Glutamatergic neuron (in vitro differentiated cells): ENCODE results near the gene ACVR2B. TPM values are rescaled to one million over a fixed set of nuclear protein-coding genes. Genes with fewer than 3 reads are reported as not detected.
"Not testable (repeated sequence)": the region's sequence is repeated elsewhere in the genome, so short reads cannot be mapped to it uniquely, and the experiment has no call there.

Experiments used
- DNase-seq: peaks from one replicate; pipeline ENCODE4 v3.0.0; 2022
- H3K27ac Mint-ChIP-seq: one replicate; pipeline ENCODE4 v1.8.0; 2020; ENCODE audit warnings: mild to moderate bottlenecking, mixed read lengths, inconsistent platforms; ENCODE audit not compliant: unreplicated experiment
- H3K27me3 Mint-ChIP-seq: one replicate; pipeline ENCODE4 v1.8.0; 2020; ENCODE audit warnings: mild to moderate bottlenecking, moderate library complexity, mixed read lengths, inconsistent platforms; ENCODE audit not compliant: unreplicated experiment
- H3K36me3 Mint-ChIP-seq: one replicate; pipeline ENCODE4 v1.8.0; 2020; ENCODE audit warnings: mild to moderate bottlenecking, mixed read lengths, inconsistent platforms; ENCODE audit not compliant: unreplicated experiment
- H3K4me1 Mint-ChIP-seq: one replicate; pipeline ENCODE4 v1.8.0; 2020; ENCODE audit warnings: mild to moderate bottlenecking, low read depth, mixed read lengths, inconsistent platforms; ENCODE audit not compliant: unreplicated experiment
- H3K4me3 Mint-ChIP-seq: one replicate; pipeline ENCODE4 v1.8.0; 2020; ENCODE audit warnings: mild to moderate bottlenecking, mixed read lengths, inconsistent platforms; ENCODE audit not compliant: unreplicated experiment
- H3K9me3 Mint-ChIP-seq: one replicate; pipeline ENCODE4 v1.8.0; 2020; ENCODE audit warnings: mild to moderate bottlenecking, moderate library complexity, mixed read lengths, inconsistent platforms; ENCODE audit not compliant: unreplicated experiment
- total RNA-seq: library from RNA; stranded (reverse); fragmentation: NEBNext Ultra II Directional; extraction: Animal tissue kit (Norgen Biotek cat#: 25700); gene quantifications from one replicate; pipeline ENCODE4 v1.2.1, GENCODE V29; 2021; ENCODE audit not compliant: unreplicated experiment
- TF ChIP-seq, protein P1 (sequence below): fragments of 200-600 bp; sonication (generic); IDR thresholded peaks from one replicate; pipeline ENCODE4 v1.5.0; 2021; ENCODE audit not compliant: partially characterized antibody, unreplicated experiment

The ACVR2B gene
- total RNA-seq, 1 donor from 2014 or later: 122 TPM

DNA sequence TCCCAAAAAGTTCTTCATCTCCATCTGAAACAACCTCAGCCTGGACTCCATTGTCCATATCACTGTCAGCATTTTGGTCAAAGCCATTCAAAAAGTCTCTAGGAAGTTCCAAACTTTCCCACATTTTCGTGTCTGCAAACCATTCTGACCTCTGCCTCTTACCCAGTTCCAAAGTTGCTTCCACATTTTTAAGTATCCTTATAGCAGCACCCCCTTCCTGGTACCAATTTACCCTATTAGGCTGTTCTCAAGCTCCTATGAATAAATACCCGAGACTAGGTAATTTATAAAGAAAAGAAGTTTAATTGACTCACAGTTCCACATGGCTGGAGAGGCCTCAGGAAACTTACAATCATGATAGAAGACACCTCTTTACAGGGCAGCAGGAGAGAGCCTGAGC lies 20.0 kb upstream of the ACVR2B start:
- not testable (repeated sequence) for H3K27me3 Mint-ChIP-seq, H3K27ac Mint-ChIP-seq, H3K4me1 Mint-ChIP-seq, DNase-seq, H3K4me3 Mint-ChIP-seq
- peaks cover 47% of the 10 kb centered on the region for H3K36me3 Mint-ChIP-seq
- H3K9me3 Mint-ChIP-seq: peaks cover 17% of the 10 kb centered on the region

DNA sequence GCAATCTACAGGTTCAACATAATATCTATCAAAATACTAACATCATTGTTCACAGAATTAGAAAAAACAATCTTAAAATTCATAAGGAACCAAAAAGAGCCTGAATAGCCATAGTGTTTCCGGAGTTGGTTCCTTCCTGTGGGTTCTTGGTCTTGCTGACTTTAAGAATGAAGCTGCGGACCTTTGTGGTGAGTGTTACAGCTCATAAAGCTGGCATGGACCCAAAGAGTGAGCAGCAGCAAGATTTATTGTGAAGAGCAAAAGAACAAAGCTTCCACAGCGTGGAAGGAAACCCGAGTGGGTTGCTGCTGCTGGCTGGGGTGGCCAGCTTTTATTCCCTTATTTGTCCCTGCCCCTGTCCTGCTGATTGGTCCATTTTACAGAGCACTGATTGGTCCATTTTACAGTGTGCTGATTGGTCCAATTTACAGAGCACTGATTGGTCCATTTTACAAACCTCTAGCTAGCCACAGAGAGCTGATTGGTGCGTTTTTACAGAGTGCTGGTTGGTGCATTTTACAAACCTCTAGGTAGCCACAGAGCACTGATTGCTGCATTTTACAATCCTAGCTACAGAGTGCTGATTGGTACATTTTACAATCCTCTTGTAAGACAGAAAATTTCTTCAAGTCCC lies 15.1 kb upstream of the ACVR2B start:
- H3K4me3 Mint-ChIP-seq, H3K4me1 Mint-ChIP-seq, H3K27me3 Mint-ChIP-seq, H3K27ac Mint-ChIP-seq, DNase-seq: not testable (repeated sequence)
- Mint-ChIP-seq H3K36me3 (peaks cover 17% of the 10 kb centered on the region), H3K9me3 (peaks cover 13% of the 10 kb centered on the region)

DNA sequence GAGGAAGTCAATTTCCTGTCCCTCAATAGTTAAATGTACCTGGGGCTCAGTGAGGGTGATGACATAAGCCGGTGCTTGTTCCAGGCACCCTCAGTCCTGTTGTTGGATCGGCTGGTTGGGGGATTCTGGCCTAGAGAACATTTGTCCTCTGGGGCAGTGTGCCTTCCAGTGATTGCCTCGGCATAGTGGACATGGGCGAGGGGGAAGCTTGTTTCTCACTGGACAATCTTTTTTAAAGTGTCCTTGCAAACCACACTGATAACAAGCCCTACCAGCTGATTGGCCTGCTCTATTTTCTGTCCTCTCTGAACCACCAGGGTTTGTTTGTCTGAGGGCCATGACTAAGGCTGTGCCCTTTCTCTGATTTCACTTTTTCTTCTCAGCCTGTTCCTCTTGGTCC lies 10.5 kb upstream of the ACVR2B start:
- not testable (repeated sequence) for H3K4me1 Mint-ChIP-seq, H3K4me3 Mint-ChIP-seq, H3K27ac Mint-ChIP-seq, H3K36me3 Mint-ChIP-seq, H3K9me3 Mint-ChIP-seq, H3K27me3 Mint-ChIP-seq, DNase-seq

DNA sequence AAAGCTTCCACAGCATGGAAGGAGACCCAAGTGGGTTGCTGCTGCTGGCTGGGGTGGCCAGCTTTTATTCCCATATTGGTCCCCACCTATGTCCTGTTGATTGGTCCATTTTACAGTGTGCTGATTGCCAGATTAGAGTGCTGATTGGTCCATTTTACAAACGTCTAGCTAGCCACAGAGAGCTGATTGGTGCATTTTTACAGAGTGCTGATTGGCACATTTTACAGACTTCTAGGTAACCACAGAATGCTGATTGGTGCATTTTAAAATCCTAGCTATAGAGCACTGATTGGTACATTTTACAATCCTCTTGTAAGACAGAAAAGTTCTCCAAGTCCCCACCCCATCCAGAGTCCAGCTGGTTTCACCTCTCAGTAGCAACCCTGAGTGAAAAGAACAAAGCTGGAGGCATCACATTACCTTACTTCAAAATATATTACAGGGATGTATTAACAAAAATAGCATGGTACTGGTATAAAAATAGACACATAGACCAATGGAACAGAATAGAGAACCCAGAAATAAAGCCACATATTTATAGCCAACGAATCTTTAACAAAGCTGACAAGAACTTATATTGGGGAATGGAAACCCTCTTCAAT lies 7.5 kb upstream of the ACVR2B start:
- TF ChIP-seq, protein P1, sequence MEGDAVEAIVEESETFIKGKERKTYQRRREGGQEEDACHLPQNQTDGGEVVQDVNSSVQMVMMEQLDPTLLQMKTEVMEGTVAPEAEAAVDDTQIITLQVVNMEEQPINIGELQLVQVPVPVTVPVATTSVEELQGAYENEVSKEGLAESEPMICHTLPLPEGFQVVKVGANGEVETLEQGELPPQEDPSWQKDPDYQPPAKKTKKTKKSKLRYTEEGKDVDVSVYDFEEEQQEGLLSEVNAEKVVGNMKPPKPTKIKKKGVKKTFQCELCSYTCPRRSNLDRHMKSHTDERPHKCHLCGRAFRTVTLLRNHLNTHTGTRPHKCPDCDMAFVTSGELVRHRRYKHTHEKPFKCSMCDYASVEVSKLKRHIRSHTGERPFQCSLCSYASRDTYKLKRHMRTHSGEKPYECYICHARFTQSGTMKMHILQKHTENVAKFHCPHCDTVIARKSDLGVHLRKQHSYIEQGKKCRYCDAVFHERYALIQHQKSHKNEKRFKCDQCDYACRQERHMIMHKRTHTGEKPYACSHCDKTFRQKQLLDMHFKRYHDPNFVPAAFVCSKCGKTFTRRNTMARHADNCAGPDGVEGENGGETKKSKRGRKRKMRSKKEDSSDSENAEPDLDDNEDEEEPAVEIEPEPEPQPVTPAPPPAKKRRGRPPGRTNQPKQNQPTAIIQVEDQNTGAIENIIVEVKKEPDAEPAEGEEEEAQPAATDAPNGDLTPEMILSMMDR: no peak
- Mint-ChIP-seq H3K9me3 (peaks cover 4% of the 10 kb centered on the region), H3K27me3 (peaks cover 2% of the 10 kb centered on the region), H3K4me3 (no peak overlapping the region), H3K36me3 (no peaks in the 10 kb centered on the region), H3K4me1 (no peaks in the 10 kb centered on the region), H3K27ac (no peak overlapping the region)
- no peak for DNase-seq

DNA sequence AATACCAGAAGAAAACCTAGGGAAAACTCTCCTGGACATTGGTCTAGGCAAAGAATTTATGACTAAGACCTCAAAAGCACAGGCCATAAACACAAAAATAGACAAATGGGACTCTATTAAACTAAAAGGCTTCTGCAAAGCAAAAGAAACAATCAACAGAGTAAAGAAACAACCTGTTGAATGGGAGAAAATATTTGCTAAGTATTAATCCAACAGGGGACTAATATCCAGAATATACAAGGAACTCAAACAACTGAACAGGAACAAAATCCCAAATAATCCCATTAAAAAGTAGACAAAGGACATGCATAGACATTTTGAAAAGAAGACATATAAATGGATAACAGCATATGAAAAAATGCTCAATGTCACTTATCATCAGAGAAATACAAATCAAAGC lies 6.9 kb upstream of the ACVR2B start:
- TF ChIP-seq, protein P1: no peak
- no peak for DNase-seq
- Mint-ChIP-seq H3K27me3 (peaks cover 2% of the 10 kb centered on the region), H3K9me3 (peaks cover 4% of the 10 kb centered on the region), H3K4me1 (no peaks in the 10 kb centered on the region), H3K4me3 (no peak overlapping the region), H3K27ac (no peak overlapping the region), H3K36me3 (no peaks in the 10 kb centered on the region)

DNA sequence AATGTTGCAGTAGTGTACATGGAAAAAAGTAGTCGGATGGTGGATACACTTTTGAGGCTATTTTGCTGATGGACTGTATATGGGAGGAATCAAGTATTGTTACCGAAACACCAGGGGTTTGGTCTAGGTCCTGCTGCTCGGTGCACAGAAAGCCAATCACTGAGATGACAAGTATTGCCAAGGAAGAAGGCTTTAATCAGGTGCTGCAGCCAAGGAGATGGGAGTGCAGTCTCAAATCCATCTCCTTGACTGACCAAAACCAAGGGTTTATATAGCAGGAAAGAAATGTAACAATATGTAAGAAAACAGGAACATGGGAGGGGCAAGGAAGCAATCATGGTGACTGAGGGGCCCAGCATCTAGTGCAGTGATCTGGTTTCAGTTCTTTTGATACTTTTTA lies 2.8 kb upstream of the ACVR2B start:
- TF ChIP-seq, protein P1: no peak
- H3K4me1 Mint-ChIP-seq: peaks cover 2% of the 10 kb centered on the region
- DNase-seq: no peak
- no peak overlapping the region for H3K4me3 Mint-ChIP-seq
- H3K36me3 Mint-ChIP-seq: no peaks in the 10 kb centered on the region
- H3K27ac Mint-ChIP-seq: no peak overlapping the region
- peaks cover 13% of the 10 kb centered on the region for H3K9me3 Mint-ChIP-seq
- peaks cover 18% of the 10 kb centered on the region for H3K27me3 Mint-ChIP-seq
